Adrenal gland (tissue), 12 donors: ENCODE results near the gene RASAL1. TPM values are rescaled to one million over a fixed set of nuclear protein-coding genes. Genes with fewer than 3 reads are reported as not detected.

Experiments used
- DNase-seq, 7 donors: peaks; one replicate each; pipeline ENCODE4 v3.0.0-alpha.2; 2019 to 2020
- H3K27ac ChIP-seq, 5 donors: fragments of 200-600 bp; sonication (generic) in 4 of 5; 1 replicate in 3 of 5; 2 replicates in 2 of 5; pipeline versions ENCODE4 v1.5.1 to v1.8.0; 2016 to 2020; ENCODE audit warnings: mild to moderate bottlenecking in 1 of 5
- H3K27me3 ChIP-seq: fragments of 200-600 bp; 2 replicates; pipeline ENCODE4 v1.8.0; 2021
- H3K36me3 ChIP-seq, 2 donors: fragments of 200-600 bp; replicated peaks in 1 of 2; 1 replicate in 1 of 2; 2 replicates in 1 of 2; pipeline versions ENCODE4 v1.5.1 to v1.8.0; 2018 to 2022
- H3K4me1 ChIP-seq, 2 donors: fragments of 200-600 bp; replicated peaks in 1 of 2; 1 replicate in 1 of 2; 2 replicates in 1 of 2; pipeline versions ENCODE4 v1.5.1 to v1.8.0; 2018 to 2021
- H3K4me3 ChIP-seq, 4 donors: fragments of 200-600 bp; sonication (generic) in 3 of 4; one replicate each; pipeline ENCODE4 v1.5.1; 2016 to 2018
- H3K9me3 ChIP-seq, 3 donors: fragments of 200-600 bp; sonication (generic) in 1 of 3; replicated peaks in 1 of 3; 1 replicate in 2 of 3; 2 replicates in 1 of 3; pipeline versions ENCODE4 v1.5.1 to v1.8.0; 2016 to 2021
- CTCF ChIP-seq, 6 experiments: fragments of 450-650 bp in 4 of 6; fragments of 200-600 bp in 2 of 6; sonication (generic) in 1 of 6; IDR thresholded peaks; 1 replicate in 5 of 6; 2 replicates in 1 of 6; pipeline versions ENCODE4 v1.5.1 to v1.8.0; 2016 to 2021; ENCODE audit warnings: antibody characterized with exemption in 6 of 6, mild to moderate bottlenecking in 2 of 6, moderate library complexity in 1 of 6
- POLR2A ChIP-seq, 2 donors: fragments of 450-650 bp; IDR thresholded peaks; one replicate each; pipeline ENCODE4 v1.6.1; 2017; ENCODE audit warnings: antibody characterized with exemption in 2 of 2, mild to moderate bottlenecking in 2 of 2, moderate library complexity in 1 of 2
- WGBS, 4 donors: extraction: QIAGEN DNeasy Blood & Tissue Kit in 2 of 4; methylation state at CpG; one replicate each; pipeline versions ENCODE4 v1.1.5 to v1.1.7; 2013 to 2017; 5-methylcytosine and 5-hydroxymethylcytosine counted together
- intact Hi-C, 2 donors: fragments of 100-400 bp; cut with DNase I; formaldehyde crosslinking; loops; one replicate each; pipeline versions ENCODE4 v1.14.1 to v1.15.0; 2022 to 2023
- polyA plus RNA-seq, 3 donors: library from polyadenylated mRNA; stranded (reverse); fragments of 200-250 nt in 2 of 3; fragments of 350-450 nt in 1 of 3; fragmentation: Illumina TruSeq in 1 of 3; extraction: RNeasy Lipid Tissue Mini Kit (QIAGEN cat#74804) in 1 of 3; gene quantifications; one replicate each; pipeline ENCODE4 v1.2.3, GENCODE V29; 2013 to 2014
- total RNA-seq, 9 donors: library from RNA; depleted of rRNA in 4 of 9; stranded (reverse); fragments of >200 nt in 4 of 9; fragments of 120-200 nt in 1 of 9; fragmentation: NEBNext Ultra II Directional in 1 of 9; extraction: Animal tissue kit (Norgen Biotek cat#: 25700) in 1 of 9; gene quantifications; one replicate each; pipeline versions ENCODE4 v1.1.0 to v1.2.4, GENCODE V29; 2013 to 2023
- donor health status: healthy with polysubstance abuse.
- donor health status: Bipolar disorder and iron deficiency.
- donor health status: DM: yes; HTN: yes; CAD: no.
- donor health status: DM: no; HTN: no; CAD: no.
- donor health status: DM: no; HTN: no; CAD: no.
- donor health status: DM: yes; HTN: yes; CAD: no.

Gene RASAL1
- total and polyA plus RNA-seq, 12 donors: 22.6 to 90.4 (median 43.3) TPM

GRCh38 chr12:113145720-113146551, 10.4 kb upstream of the RASAL1 start:
- H3K9me3 ChIP-seq: no peaks in the 10 kb centered on the region
- no peak for TF ChIP-seq POLR2A (IDR thresholded peaks at IDR 0.05)
- no peak for TF ChIP-seq CTCF (IDR thresholded peaks at IDR 0.05)
- 71 to 77% (median 73%) methylated on average over 10 to 12 of the region's 12 CpGs for WGBS, 4 donors
- no peaks in the 10 kb centered on the region for H3K27me3 ChIP-seq
- H3K27ac ChIP-seq: no peak overlapping the region
- peaks cover 14 to 22% of the 10 kb centered on the region in 2 donors for H3K4me1 ChIP-seq
- no peak for DNase-seq
- H3K36me3 ChIP-seq: no peaks in the 10 kb centered on the region
- intact Hi-C loops: no loop called here
- H3K4me3 ChIP-seq: no peak overlapping the region

GRCh38 chr12:113144806-113145205, 9.2 kb upstream of the RASAL1 start:
- no peak overlapping the region for H3K27ac ChIP-seq
- WGBS, 4 donors: 71 to 88% (median 73%) methylated on average over 5 of the region's 5 CpGs
- intact Hi-C loops: no loop called here

GRCh38 chr12:113143959-113144358, 8.4 kb upstream of the RASAL1 start:
- 89 to 91% (median 90%) methylated on average over 6 to 8 of the region's 8 CpGs for WGBS, 4 donors
- H3K4me1 ChIP-seq: peaks cover 14 to 22% of the 10 kb centered on the region in 2 donors

More at GRCh38 chr12:113144806-113145205, 9.2 kb upstream of the RASAL1 start:
- no peaks in the 10 kb centered on the region for H3K9me3 ChIP-seq
- H3K36me3 ChIP-seq: no peaks in the 10 kb centered on the region
- H3K4me3 ChIP-seq: no peak overlapping the region
- H3K27me3 ChIP-seq: no peaks in the 10 kb centered on the region
- TF ChIP-seq POLR2A (IDR thresholded peaks at IDR 0.05): no peak
- no peak for TF ChIP-seq CTCF (IDR thresholded peaks at IDR 0.05)
- H3K4me1 ChIP-seq: peaks cover 14 to 22% of the 10 kb centered on the region in 2 donors
- no peak for DNase-seq

More at GRCh38 chr12:113143959-113144358, 8.4 kb upstream of the RASAL1 start:
- Histone ChIP-seq H3K36me3 (no peaks in the 10 kb centered on the region), H3K9me3 (no peaks in the 10 kb centered on the region), H3K4me3 (no peak overlapping the region), H3K27ac (no peak overlapping the region), H3K27me3 (no peaks in the 10 kb centered on the region)
- intact Hi-C loops: no loop called here
- DNase-seq: no peak
- no peak for TF ChIP-seq POLR2A (IDR thresholded peaks at IDR 0.05)
- no peak for TF ChIP-seq CTCF (IDR thresholded peaks at IDR 0.05)
